HCT116 (cell line): ENCODE measurements around the gene FER.

Experiments
- EGR1 ChIP-seq: IDR thresholded peaks from 2 replicates; pipeline ENCODE4 v1.6.1; 2012; ENCODE audit warnings: low read depth
- ELF1 ChIP-seq: IDR thresholded peaks from 2 replicates; pipeline ENCODE4 v1.6.1; 2012; ENCODE audit warnings: low read depth, borderline replicate concordance
- EZH2 ChIP-seq: fragments of 200-600 bp; sonication (generic); IDR thresholded peaks from 2 replicates; pipeline ENCODE4 v1.6.1; 2017; ENCODE audit warnings: antibody characterized with exemption, mixed run types
- EZH2phosphoT487 ChIP-seq: fragments of 200-600 bp; IDR thresholded peaks from 2 replicates; pipeline ENCODE4 v1.6.1; 2018; ENCODE audit warnings: antibody characterized with exemption, borderline replicate concordance
- JUND ChIP-seq: IDR thresholded peaks from 2 replicates; pipeline ENCODE4 v1.6.1; 2012
- POLR2A ChIP-seq: IDR thresholded peaks from 2 replicates; pipeline ENCODE4 v1.7.0; 2011; ENCODE audit warnings: borderline replicate concordance; ENCODE audit not compliant: insufficient read depth, insufficient read length; ENCODE audit errors: extremely low read depth
- POLR2AphosphoS5 ChIP-seq: IDR thresholded peaks from 2 replicates; pipeline ENCODE4 v1.6.1; 2011; ENCODE audit warnings: mild to moderate bottlenecking, low read depth, low read length, moderate library complexity
- RAD21 ChIP-seq: IDR thresholded peaks from 2 replicates; pipeline ENCODE4 v1.6.1; 2012; ENCODE audit warnings: low read depth, mild to moderate bottlenecking
- SIN3A ChIP-seq: IDR thresholded peaks from 2 replicates; pipeline ENCODE4 v1.6.1; 2012; ENCODE audit warnings: low read depth
- YY1 ChIP-seq: IDR thresholded peaks from 2 replicates; pipeline ENCODE4 v1.6.1; 2011; ENCODE audit warnings: low read length, low read depth, moderate library complexity, mild to moderate bottlenecking; ENCODE audit not compliant: insufficient replicate concordance; ENCODE audit errors: extremely low read depth
- TF ChIP-seq, protein P1 (sequence below), 3 experiments: fragments of 200-600 bp in 1 of 3; sonication (generic) in 1 of 3; IDR thresholded peaks in 2 of 3; conservative IDR thresholded peaks in 1 of 3; 2 replicates each; pipeline ENCODE4 v1.5.1; 2012 to 2017; ENCODE audit warnings: low read depth in 2 of 3, low read length in 2 of 3, antibody characterized with exemption in 1 of 3, borderline replicate concordance in 1 of 3, control low read depth in 1 of 3, mild to moderate bottlenecking in 1 of 3, mixed read lengths in 1 of 3, mixed run types in 1 of 3, moderate library complexity in 1 of 3; ENCODE audit not compliant: insufficient read depth in 1 of 3
- TF ChIP-seq, protein P2 (sequence below): IDR thresholded peaks from 2 replicates; pipeline ENCODE4 v1.6.1; 2012; ENCODE audit warnings: low read depth
- TF ChIP-seq, protein P3 (sequence below): IDR thresholded peaks from 2 replicates; pipeline ENCODE4 v1.6.1; 2012

DNA sequence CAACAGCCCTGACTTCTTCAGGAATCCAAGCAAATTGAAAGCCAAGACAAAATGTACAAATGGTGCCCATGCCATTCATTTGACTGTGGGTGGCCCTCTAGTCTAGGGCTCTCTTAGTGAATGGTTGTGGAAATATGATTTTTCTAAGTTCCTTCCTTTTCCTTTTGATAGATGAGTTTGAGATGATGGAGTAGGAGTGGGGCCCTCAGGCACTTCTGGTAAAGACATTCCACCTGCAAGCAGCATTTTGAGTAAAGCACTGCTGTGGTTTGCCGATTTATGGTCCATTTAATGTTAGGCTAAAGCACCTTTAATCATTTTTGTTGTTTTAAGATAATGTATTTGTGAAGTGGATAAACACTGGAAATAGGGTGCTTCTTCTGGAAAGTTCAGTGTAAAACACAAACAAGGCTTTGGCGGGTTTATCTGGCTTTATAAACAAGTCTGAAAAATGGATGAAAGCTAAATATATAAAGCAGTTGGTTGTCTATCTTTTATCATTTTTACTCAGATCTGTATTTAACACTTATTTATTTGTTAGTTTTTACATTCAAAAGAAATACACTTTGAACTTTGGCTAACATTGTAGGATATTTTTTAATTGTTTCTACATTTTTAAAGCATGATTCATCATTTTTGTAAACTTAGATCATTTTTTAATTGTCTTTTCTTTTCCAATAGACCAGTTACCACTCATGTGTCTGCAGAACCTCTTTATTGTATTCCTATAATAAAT is 448.6 kb downstream of the FER start:
- TF ChIP-seq SIN3A: no peak
- no peak for TF ChIP-seq EGR1
- TF ChIP-seq, protein P1, sequence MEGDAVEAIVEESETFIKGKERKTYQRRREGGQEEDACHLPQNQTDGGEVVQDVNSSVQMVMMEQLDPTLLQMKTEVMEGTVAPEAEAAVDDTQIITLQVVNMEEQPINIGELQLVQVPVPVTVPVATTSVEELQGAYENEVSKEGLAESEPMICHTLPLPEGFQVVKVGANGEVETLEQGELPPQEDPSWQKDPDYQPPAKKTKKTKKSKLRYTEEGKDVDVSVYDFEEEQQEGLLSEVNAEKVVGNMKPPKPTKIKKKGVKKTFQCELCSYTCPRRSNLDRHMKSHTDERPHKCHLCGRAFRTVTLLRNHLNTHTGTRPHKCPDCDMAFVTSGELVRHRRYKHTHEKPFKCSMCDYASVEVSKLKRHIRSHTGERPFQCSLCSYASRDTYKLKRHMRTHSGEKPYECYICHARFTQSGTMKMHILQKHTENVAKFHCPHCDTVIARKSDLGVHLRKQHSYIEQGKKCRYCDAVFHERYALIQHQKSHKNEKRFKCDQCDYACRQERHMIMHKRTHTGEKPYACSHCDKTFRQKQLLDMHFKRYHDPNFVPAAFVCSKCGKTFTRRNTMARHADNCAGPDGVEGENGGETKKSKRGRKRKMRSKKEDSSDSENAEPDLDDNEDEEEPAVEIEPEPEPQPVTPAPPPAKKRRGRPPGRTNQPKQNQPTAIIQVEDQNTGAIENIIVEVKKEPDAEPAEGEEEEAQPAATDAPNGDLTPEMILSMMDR (IDR thresholded peaks at IDR 0.05 in 2 of 3, conservative IDR thresholded peaks at IDR 0.05 in 1 of 3; ENCODE audit: borderline replicate concordance in 1 of 3, insufficient read depth in 1 of 3, low read depth in 2 of 3, low read length in 2 of 3): no peak
- TF ChIP-seq RAD21: no peak
- TF ChIP-seq ELF1: no peak
- no peak for TF ChIP-seq YY1
- no peak for TF ChIP-seq EZH2
- TF ChIP-seq, protein P2, sequence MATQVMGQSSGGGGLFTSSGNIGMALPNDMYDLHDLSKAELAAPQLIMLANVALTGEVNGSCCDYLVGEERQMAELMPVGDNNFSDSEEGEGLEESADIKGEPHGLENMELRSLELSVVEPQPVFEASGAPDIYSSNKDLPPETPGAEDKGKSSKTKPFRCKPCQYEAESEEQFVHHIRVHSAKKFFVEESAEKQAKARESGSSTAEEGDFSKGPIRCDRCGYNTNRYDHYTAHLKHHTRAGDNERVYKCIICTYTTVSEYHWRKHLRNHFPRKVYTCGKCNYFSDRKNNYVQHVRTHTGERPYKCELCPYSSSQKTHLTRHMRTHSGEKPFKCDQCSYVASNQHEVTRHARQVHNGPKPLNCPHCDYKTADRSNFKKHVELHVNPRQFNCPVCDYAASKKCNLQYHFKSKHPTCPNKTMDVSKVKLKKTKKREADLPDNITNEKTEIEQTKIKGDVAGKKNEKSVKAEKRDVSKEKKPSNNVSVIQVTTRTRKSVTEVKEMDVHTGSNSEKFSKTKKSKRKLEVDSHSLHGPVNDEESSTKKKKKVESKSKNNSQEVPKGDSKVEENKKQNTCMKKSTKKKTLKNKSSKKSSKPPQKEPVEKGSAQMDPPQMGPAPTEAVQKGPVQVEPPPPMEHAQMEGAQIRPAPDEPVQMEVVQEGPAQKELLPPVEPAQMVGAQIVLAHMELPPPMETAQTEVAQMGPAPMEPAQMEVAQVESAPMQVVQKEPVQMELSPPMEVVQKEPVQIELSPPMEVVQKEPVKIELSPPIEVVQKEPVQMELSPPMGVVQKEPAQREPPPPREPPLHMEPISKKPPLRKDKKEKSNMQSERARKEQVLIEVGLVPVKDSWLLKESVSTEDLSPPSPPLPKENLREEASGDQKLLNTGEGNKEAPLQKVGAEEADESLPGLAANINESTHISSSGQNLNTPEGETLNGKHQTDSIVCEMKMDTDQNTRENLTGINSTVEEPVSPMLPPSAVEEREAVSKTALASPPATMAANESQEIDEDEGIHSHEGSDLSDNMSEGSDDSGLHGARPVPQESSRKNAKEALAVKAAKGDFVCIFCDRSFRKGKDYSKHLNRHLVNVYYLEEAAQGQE: no peak
- no peak for TF ChIP-seq JUND
- no peak for TF ChIP-seq POLR2A
- TF ChIP-seq POLR2AphosphoS5: no peak
- TF ChIP-seq, protein P3, sequence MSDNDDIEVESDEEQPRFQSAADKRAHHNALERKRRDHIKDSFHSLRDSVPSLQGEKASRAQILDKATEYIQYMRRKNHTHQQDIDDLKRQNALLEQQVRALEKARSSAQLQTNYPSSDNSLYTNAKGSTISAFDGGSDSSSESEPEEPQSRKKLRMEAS: no peak
- TF ChIP-seq EZH2phosphoT487: no peak
